Fibroblast of pulmonary artery (primary cell): Measurements from ENCODE around the gene TNIK.
"Not testable (repeated sequence)": the region's sequence is repeated elsewhere in the genome, so short reads cannot be mapped to it uniquely, and the experiment has no call there.

ENCODE experiments used
- DNase-seq: peaks from one replicate; pipeline ENCODE4 v3.0.0-alpha.2; 2010; ENCODE audit warnings: low read depth
- H3K4me3 ChIP-seq: replicated peaks from 2 replicates; pipeline ENCODE4 v1.5.1; 2011; ENCODE audit warnings: low read depth, mild to moderate bottlenecking, control low read depth, low read length, moderate library complexity
- CTCF ChIP-seq: IDR thresholded peaks from 2 replicates; pipeline ENCODE4 v1.5.1; 2011; ENCODE audit warnings: mild to moderate bottlenecking, control low read depth, low read length, inconsistent platforms; ENCODE audit errors: missing control alignments

The TNIK gene

GRCh38 chr3:171456765-171457606 lies 3.2 kb downstream of the TNIK start:
- no peak for TF ChIP-seq CTCF
- no peak for DNase-seq
- H3K4me3 ChIP-seq: peak overlapping the region; percentile 88

DNA sequence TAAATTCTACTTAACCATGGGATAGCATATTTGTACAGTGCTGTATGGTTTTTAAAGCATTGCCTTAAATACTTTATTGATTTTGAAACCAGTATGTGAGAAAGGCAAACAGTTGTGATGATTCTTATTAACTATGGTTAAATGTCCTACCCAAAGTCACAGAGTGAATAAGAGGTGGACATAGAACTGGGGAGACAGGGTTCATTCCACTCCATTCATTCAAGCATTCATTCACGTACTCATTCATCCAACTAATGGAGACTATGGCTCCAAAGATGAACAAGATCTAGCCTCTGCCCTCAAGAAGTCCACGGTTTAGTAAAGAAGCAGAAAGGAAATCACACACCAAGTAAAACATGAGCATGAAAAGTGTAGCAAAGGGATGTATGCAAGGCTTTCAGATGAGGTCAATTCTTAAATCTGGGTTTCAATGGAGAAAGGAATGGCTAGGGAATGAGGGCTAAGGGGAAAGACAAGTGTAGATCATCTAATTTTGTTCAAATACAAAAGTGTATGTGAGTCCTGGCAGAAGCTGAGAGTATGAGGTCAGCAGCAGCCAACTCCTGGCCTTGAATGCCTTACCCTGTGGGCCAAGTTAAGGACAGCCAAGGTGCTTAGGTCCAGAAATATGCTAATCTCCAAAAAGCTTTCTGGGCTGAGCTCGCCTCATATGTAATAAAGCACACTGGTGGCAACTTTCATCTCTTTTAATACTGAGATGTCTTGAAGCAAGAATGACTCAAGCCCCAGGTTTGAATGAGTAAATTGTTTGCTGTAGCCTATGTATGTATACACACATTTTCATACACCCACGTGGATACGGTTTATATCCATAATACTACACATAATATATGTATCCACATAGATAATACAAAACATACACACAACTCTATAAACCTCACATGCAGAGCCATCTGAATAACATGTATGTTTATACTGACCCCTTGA lies 4.3 kb downstream of the TNIK start:
- TF ChIP-seq CTCF: no peak
- no peak for DNase-seq
- no peak overlapping the region for H3K4me3 ChIP-seq

GRCh38 chr3:171454041-171454440 lies 6.2 kb downstream of the TNIK start:
- TF ChIP-seq CTCF: no peak
- no peak overlapping the region for H3K4me3 ChIP-seq
- no peak for DNase-seq

DNA sequence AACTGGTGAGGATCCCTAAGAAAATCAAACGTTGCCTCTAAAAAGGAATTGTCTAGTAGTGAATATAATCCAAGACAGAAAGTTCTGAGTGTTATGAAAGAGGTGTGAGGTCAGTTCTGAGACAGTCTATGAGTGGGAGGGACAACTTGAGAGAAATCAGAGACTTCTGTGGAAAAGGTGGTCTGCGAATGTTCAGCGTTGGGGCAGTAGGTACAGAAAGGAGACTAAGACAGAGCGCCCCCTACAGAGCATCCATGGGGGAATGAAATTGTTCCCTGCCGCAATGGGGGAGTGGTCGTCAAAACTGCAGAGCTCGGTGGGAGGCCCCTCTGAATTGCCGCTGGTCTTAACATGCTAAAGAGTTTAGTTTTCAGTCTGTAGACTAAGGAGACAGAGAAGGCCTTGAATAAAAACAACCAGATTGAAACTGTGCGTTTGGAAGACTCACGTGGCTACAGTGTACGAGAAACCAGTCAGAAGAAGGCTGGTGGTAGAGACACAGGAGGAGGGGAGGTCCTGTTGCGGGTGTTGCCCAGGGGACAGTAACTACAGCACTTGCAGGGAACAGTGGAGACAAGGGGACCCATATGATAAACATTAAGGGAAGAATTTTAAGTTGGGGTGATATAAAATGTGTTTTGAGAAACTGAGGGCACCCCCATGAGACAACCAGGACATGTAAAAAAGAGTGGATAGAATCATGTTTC lies 6.9 kb downstream of the TNIK start:
- DNase-seq: peak; percentile 18
- TF ChIP-seq CTCF: peak; percentile 27
- H3K4me3 ChIP-seq: no peak overlapping the region

DNA sequence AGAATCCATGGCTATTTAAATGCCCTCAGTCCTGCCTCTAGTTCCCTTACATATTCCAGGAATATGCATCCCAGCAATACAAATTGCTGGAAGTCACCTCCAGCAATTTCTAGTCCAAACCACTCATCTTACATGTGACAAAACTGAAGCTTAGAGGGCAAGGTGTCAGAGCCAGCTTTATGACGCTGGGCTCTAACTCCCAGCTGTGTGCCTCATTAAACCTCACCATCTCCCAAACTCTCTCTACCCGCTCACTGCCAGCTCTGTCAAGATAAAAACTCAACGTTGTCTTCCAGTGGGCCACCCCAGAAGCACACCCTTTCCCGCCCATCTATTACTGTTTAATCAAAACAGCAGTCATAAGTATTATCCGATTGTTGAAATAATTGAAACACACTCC lies 7.9 kb downstream of the TNIK start:
- no peak overlapping the region for H3K4me3 ChIP-seq
- TF ChIP-seq CTCF: no peak
- DNase-seq: no peak

GRCh38 chr3:171451915-171452314 lies 8.3 kb downstream of the TNIK start:
- DNase-seq: no peak
- TF ChIP-seq CTCF: no peak
- H3K4me3 ChIP-seq: no peak overlapping the region

- DNase-seq, H3K4me3 ChIP-seq: not testable (repeated sequence)
These were observed 12.7 kb downstream of the TNIK start for GRCh38 chr3:171447579-171447891.
